ENCODE data around the gene INPP5F. TPM values are rescaled to one million over a fixed set of nuclear protein-coding genes. Genes with fewer than 3 reads are reported as not detected.
A peak's percentile ranks its signal among the peaks of the same experiment; 100 is the strongest.

INPP5F gene
- total and polyA plus RNA-seq, 2 of the 13 experiments (the other 11 are each of a cell fraction or from before 2014, with no cell fraction given), result 12.5 to 15.7 TPM

DNA sequence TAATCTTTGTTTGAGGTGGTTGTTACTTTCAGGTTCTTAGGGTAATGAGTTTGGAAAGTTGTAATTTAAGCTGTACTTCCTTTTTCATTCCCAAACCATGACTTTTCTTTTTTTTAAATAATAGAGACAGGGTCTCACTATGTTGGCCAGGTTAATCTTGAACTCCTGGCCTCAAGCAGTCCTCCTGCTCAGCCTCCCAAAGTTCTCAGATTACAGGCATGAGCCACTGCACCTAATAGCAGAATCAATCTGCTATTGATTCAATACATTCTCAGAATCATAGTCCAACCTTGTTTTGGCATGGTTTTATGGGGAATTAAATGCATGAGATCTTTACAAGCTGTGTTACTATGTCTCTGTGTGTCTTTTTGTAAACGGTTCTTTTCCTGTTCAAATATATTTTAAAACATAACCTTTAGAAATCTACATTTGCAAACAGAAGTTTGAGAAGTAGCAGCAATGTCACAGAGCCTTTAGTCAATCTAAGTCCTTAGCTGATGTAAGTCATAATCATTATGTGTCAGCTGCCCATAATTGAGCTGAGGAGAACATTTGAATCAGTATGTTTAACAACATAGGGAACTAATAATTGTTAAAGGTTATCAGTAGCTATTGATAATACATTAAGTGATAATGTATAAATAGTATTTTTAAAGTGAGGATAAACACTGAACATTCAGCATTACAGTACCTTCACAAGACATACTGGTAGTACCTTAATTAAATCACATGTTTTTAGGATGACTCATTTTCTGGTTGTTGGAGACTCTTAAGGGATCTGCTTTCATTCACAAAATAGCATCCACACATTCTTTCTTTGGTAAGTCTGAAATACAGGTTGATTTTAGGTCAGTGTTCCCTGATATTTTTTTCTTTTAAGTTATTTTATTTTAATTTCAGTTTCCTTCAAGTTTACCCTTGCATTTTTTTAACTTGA lies 8.8 kb downstream of the INPP5F start:
- POLR2A ChIA-PET, result interaction anchor here (0.6 to 1.8 kb wide), 2 partner anchors 9 to 162 kb away, joined by 3 to 10 read pairs; partner anchors contain the start of gene INPP5F
- TF ChIP-seq ZNF121 (CRISPR knock-in tag; IDR thresholded peaks at IDR 0.05), result peak; percentile 77
- no peak for TF ChIP-seq ZNF17 (CRISPR knock-in tag; IDR thresholded peaks at IDR 0.05)
- DNase-seq (ENCODE audit: low spot score) (no peak), ATAC-seq (no peak), FAIRE-seq (no peak)
- intact Hi-C loops (cut with micrococcal nuclease; ENCODE audit: unreplicated experiment) (no loop called here), in situ Hi-C loops (cut with HindIII; ENCODE audit: extremely low pct_ligation_motif_present, low pct_unique_long_range_greater_than_20kb) (no loop called here)
- CTCF ChIA-PET (ENCODE audit: low intra/inter-chr PET ratio, low total read pairs), result no interaction called here
- no peaks in the 10 kb centered on the region; a peak in 1 of 5 replicates for H3K36me3 ChIP-seq (replicated peaks in 1 of 2; ENCODE audit: control insufficient read depth in 1 of 2, insufficient read depth in 2 of 2, low read length in 2 of 2)
- no peak overlapping the region for H3K4me3 ChIP-seq (replicated peaks in 1 of 3; ENCODE audit: insufficient read depth in 1 of 3, low read depth in 2 of 3, low read length in 3 of 3)
- WGBS (ENCODE audit: low lambda C conversion rate), result 9% methylated on average over 1 of the region's 1 CpG
- peaks cover 56% of the 10 kb centered on the region for H3K79me2 ChIP-seq (ENCODE audit: insufficient read depth, low read length)
- no TSS peak for BruUV-seq (replicated peaks)
- H3K9me3 ChIP-seq (ENCODE audit: low read length), result no peaks in the 10 kb centered on the region
- H3K4me2 ChIP-seq (ENCODE audit: low read depth, low read length), result no peak overlapping the region
- H3K27ac ChIP-seq (ENCODE audit: extremely low read length, insufficient read depth, low read length), result no peak overlapping the region
- no peaks in the 10 kb centered on the region for H4K20me1 ChIP-seq (ENCODE audit: insufficient read depth, low read length)
- no peak overlapping the region for H2AFZ ChIP-seq (ENCODE audit: low read length)
- peaks cover 43% of the 10 kb centered on the region for H3K4me1 ChIP-seq (ENCODE audit: insufficient read depth, low read length)
- H3K9ac ChIP-seq (ENCODE audit: insufficient read depth, low read depth, low read length), result no peak overlapping the region
- H3K27me3 ChIP-seq (ENCODE audit: control insufficient read depth in 1 of 2, insufficient read depth in 2 of 2, low read length in 2 of 2), result no peaks in the 10 kb centered on the region

DNA sequence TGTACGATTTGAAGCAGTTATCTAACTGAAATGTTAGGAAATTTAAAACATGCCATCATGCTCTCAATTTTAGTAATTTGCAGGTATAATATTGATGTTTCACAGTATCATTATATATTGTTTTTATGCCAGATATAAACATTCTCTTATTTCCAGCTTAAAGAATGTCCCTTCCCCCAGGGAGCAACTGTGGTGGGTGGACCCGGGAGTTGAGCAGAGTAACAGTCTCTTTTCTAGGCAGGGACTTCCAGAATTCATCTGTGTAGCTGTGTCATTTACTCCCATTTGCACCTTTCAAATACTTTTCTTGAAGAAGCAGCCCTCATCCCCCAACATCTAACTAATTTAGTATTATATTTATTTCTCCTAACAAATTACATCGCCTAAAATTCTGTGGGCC lies 9.6 kb downstream of the INPP5F start:
- BruUV-seq (replicated peaks), result no TSS peak
- WGBS (ENCODE audit: low lambda C conversion rate), result 91% methylated on average over 3 of the region's 3 CpGs
- no peak for TF ChIP-seq FOSL2 (CRISPR knock-in tag; IDR thresholded peaks at IDR 0.05)
- TF ChIP-seq NONO (IDR thresholded peaks at IDR 0.05), result no peak
- TF ChIP-seq NONO (CRISPR knock-in tag; conservative IDR thresholded peaks at IDR 0.05), result no peak
- no peak for TF ChIP-seq ZSCAN22 (CRISPR knock-in tag; IDR thresholded peaks at IDR 0.05)
- no peaks in the 10 kb centered on the region for H3K27me3 ChIP-seq (ENCODE audit: control insufficient read depth in 1 of 2, insufficient read depth in 2 of 2, low read length in 2 of 2)
- peaks cover 51% of the 10 kb centered on the region for H3K4me1 ChIP-seq (ENCODE audit: insufficient read depth, low read length)
- ATAC-seq (no peak), DNase-seq (ENCODE audit: low spot score) (no peak), FAIRE-seq (no peak)
- no peak overlapping the region for H2AFZ ChIP-seq (ENCODE audit: low read length)
- H3K36me3 ChIP-seq (replicated peaks in 1 of 2; ENCODE audit: control insufficient read depth in 1 of 2, insufficient read depth in 2 of 2, low read length in 2 of 2), result no peaks in the 10 kb centered on the region; a peak in 1 of 5 replicates
- H3K9ac ChIP-seq (ENCODE audit: insufficient read depth, low read depth, low read length), result no peak overlapping the region
- CTCF ChIA-PET (ENCODE audit: low intra/inter-chr PET ratio, low total read pairs), result no interaction called here
- H3K9me3 ChIP-seq (ENCODE audit: low read length), result no peaks in the 10 kb centered on the region
- H3K4me3 ChIP-seq (replicated peaks in 1 of 3; ENCODE audit: insufficient read depth in 1 of 3, low read depth in 2 of 3, low read length in 3 of 3), result no peak overlapping the region
- peaks cover 58% of the 10 kb centered on the region for H3K79me2 ChIP-seq (ENCODE audit: insufficient read depth, low read length)
- intact Hi-C loops (cut with micrococcal nuclease; ENCODE audit: unreplicated experiment) (no loop called here), in situ Hi-C loops (cut with HindIII; ENCODE audit: extremely low pct_ligation_motif_present, low pct_unique_long_range_greater_than_20kb) (no loop called here)
- no peak overlapping the region for H3K4me2 ChIP-seq (ENCODE audit: low read depth, low read length)
- H4K20me1 ChIP-seq (ENCODE audit: insufficient read depth, low read length), result no peaks in the 10 kb centered on the region
- POLR2A ChIA-PET, result interaction anchor here (1.8 kb wide), 1 partner anchor 10 kb away, joined by 10 read pairs; the partner anchor contains the start of gene INPP5F
- H3K27ac ChIP-seq (ENCODE audit: extremely low read length, insufficient read depth, low read length), result no peak overlapping the region
